Middle frontal gyrus (tissue), 1 donor: ENCODE results near the gene SLC23A3.
"Not testable (repeated sequence)": the region's sequence is repeated elsewhere in the genome, so short reads cannot be mapped to it uniquely, and the experiment has no call there.

ENCODE experiments used
- DNase-seq: peaks from one replicate; pipeline ENCODE4 v3.0.0-alpha.2; 2015; ENCODE audit warnings: low spot score; ENCODE audit errors: extremely low spot score

SLC23A3 gene

DNA sequence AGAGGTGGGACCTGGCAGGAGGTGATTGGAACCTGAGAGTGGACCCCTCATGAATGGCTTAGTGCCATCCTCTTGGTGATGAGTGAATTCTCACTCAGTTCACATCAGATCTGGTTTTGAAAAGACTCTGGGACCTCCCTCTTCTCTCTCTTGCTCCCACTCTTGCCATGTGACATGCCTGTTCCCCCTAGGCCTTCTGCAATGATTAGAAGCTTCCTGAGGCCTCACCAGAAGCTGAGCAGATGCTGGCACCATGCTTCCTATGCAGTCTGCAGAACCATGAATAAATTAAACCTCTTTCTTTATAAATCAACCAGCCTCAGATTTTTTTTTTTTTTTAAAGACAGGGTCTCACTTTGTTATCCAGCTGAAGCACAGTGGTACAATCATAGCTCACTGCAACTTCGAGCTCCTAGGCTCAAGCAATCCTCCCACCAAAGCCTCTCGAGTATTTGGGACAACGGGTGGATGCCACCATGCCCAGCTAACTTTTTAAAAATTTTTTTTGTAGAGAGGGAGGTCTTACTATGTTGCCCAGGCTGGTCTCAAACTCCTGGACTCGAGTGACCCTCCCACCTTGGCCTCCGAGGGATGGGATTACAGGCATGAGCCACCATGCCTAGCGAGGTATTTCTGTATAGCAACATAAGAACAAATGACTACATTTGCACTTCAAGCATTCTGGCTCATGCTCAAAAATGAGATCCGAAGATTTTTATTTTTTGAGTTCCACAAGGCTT is 34.8 kb upstream of the SLC23A3 start:
- no peak for DNase-seq

GRCh38 chr2:219201331-219201730 is 31.5 kb upstream of the SLC23A3 start:
- not testable (repeated sequence) for DNase-seq

DNA sequence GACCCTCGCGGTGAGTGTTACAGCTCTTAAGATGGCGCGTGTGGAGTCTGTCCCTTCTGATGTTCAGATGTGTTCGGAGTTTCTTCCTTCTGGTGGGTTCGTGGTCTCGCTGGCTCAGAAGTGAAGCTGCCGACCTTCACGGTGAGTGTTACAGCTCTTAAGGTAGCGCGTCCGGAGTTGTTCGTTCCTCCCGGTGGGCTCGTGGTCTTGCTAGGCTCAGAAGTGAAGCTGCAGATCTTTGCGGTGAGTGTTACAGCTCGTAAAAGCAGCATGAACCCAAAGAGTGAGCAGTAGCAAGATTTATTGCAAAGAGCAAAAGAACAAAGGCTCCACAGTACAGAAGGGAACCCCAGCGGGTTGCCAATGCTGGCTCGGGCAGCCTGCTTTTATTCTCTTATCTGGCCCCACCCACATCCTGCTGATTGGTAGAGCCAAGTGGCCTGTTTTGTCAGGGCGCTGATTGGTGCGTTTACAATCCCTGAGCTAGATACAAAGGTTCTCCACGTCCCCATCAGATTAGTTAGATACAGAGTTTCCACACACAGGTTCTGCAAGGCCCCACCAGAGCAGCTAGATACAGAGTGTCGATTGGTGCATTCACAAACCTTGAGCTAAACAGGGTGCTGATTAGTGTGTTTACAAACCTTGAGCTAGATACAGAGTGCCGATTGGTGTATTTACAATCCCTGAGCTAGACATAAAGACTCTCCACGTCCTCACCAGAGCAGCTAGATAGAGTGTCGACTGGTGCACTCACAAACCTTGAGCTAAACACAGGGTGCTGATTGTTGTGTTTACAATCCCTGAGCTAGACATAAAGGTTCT is 30.9 kb upstream of the SLC23A3 start:
- DNase-seq: not testable (repeated sequence)

GRCh38 chr2:219199470-219200211 is 29.8 kb upstream of the SLC23A3 start:
- no peak for DNase-seq

GRCh38 chr2:219198974-219199373 is 29.1 kb upstream of the SLC23A3 start:
- DNase-seq: no peak

GRCh38 chr2:219197388-219197787 is 27.6 kb upstream of the SLC23A3 start:
- no peak for DNase-seq

DNA sequence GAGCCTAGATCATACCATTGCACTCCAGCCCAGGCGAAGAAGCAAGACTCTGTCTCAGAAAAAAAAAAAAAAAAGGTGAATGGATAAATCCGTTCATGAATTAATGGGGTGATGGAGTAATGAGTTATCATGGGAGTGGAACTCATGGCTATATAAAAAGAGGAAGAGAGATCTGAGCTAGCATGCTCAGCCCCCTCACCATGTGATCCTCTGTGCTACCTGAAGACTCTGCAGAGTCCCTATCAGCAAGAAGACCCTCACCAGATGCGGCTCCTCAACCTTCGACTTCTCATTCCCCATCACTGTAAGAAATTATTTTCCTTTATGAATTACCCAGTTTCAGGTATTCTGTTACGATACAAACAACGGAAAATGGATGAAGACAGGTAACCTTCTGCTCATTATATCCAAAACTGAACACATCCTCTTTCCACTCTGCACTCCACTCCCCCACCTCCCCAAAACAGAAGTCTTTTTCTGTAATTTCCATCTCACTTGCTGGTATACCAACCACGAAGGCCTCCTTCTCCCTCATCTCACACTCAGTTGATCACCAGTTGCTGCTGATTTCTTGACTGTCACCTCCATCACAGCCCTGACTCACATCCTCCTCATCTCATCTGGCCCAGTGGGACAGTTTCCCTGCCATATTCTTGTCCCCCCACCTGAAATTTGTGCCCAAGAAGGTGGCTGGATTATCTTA is 17.1 kb upstream of the SLC23A3 start:
- DNase-seq: no peak

GRCh38 chr2:219184121-219184520 is 14.3 kb upstream of the SLC23A3 start:
- DNase-seq: no peak

DNA sequence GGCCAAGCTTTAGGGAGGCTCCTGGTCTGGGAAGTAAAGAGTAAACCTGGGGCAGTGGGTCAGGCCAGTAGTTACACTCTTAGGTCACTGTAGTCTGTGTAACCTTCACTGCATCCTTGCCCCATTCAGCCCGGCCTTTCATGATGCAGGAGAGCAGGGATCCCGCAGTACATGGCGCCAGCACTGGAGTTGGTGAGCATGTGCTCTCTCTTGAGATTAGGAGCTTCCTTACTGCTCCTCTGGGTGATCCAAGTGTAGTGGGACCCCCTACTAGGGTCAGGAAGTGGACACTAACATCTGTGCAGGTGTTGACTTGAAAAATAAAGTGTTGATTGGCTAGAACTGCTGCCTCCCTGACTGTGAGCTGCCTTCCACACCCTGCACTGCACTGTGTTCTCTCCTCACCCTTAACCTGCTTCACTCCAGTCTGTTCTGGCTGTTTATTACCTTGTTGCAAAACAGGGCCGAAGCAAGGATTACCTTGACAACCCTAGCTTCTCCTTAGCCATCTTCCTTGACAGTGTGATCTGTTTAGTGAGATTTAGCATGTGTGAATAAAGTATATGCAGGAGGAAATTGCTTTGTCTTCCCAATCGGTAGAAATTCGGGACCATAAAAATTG is 13.4 kb upstream of the SLC23A3 start:
- no peak for DNase-seq

DNA sequence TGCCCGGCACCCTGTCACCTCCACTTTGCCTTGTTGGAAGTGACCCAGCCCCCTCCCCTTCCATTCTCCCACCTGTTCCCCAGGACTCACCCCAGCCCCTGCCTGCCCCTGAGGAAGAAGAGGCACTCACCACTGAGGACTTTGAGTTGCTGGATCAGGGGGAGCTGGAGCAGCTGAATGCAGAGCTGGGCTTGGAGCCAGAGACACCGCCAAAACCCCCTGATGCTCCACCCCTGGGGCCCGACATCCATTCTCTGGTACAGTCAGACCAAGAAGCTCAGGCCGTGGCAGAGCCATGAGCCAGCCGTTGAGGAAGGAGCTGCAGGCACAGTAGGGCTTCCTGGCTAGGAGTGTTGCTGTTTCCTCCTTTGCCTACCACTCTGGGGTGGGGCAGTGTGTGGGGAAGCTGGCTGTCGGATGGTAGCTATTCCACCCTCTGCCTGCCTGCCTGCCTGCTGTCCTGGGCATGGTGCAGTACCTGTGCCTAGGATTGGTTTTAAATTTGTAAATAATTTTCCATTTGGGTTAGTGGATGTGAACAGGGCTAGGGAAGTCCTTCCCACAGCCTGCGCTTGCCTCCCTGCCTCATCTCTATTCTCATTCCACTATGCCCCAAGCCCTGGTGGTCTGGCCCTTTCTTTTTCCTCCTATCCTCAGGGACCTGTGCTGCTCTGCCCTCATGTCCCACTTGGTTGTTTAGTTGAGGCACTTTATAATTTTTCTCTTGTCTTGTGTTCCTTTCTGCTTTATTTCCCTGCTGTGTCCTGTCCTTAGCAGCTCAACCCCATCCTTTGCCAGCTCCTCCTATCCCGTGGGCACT is 12.7 kb upstream of the SLC23A3 start:
- no peak for DNase-seq

GRCh38 chr2:219181531-219181930 is 11.7 kb upstream of the SLC23A3 start:
- no peak for DNase-seq

DNA sequence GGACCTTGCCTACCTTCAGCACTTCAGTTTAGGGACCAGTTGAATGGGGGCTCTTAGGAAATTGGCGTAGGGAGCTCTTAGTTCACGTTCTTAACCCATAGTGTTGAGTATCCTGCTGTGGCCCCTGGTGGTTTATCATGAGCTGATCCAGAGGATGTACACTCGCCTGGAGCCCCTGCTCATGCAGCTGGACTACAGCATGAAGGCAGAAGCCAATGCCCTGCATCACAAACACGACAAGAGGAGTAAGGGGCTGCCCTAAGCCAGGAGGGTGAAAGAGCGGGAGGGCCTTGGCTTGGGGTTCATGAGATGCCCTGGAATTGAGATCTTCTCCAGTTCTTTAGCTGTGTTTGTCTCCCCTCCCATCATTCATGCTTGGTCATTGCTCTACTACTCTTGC is 11.1 kb upstream of the SLC23A3 start:
- DNase-seq: no peak

- no peak for DNase-seq
Measured at GRCh38 chr2:219179601-219180465, 10.0 kb upstream of the SLC23A3 start.

DNA sequence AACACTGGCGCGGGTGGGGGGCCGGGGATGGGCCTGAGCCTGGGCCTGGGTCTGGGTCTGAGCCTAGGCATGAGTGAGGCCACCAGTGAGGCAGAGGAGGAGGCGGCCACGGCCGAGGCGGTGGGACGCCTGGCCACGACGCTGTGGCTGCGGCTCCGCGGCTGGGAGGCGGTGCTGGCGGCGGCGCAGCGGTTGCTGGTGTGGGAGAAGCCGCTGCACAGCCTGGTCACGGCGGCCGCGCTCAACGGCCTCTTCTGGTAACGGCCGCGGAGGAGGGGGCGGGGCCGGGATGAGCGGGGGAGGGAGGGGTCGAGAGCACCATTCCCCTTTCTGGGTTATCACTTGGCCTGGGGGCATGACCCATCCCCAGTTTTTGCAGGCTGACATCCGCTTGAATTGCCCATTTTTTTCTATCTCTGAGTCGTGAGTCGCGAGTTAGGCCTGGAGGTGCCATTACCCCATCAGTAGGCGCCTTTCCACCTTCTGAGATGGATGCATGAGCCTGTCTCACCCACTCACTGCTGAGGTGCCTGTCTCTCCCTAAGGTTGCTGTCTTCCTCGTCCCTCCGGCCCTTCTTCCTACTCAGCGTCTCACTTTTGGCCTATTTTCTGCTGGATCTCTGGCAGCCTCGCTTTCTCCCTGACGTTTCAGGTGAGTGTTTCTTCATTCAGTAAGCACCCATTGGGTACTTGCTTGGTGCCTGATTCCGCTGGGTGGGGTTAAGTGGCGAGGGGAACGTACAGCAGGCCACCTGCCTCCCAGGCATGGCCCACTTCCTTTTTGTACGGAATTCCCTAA is 8.7 kb upstream of the SLC23A3 start:
- DNase-seq: no peak

DNA sequence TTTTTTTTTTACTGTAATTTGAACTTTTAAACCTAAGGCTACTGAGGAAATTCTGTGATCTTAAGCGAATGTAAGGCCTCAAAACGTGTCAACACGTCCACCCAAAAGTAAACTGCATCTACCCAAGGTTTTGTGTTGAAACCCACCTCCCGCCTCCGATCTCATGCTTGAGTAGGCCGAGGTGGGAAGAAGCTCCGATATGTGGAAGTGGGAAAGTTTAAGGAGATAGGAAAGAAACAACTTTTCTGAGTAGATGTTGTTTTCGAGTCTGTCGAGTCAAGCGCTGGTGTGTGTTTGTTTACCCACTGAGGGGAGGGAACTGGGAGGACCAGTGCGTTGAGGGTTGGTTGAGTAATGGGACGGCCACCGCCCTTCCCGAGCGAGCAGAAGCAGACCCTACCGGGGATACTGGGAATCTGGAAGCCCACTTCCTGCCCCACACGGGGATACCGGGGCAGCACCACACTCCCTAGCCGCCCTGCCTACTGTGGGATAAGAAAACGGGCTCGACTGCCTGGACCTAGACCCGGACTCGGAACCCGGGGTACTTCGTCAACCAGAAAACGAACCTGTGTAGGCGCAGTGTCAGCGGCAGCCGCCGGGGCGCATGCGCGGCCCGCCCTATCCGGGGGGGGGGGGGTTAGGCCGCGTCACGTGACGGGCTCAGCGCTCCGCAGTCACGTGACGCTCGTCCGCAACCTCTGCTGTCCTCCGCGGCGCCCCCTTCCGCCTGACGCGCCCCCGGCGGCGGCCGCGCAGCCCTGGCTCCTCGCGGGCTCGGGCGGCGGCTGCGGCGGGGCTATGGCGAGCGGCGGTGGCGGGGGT is 7.9 kb upstream of the SLC23A3 start, which contains the start of gene RETREG2:
Gene RETREG2 (plus strand): TSS at position 724 of the 825 bp plus-strand sequence. CDS start 78 bp downstream, at position 802.
- DNase-seq: peak; percentile 83

- peak; percentile 85 for DNase-seq
Measured at GRCh38 chr2:219176818-219177551, 7.2 kb upstream of the SLC23A3 start, which contains the start of gene CNPPD1. Gene CNPPD1 (minus strand): TSS chr2:219176925. CDS start chr2:219176828, 97 bp downstream.
